OCI-M1 (cell line): Measurements from ENCODE around the gene ACTR3.
"Not testable (repeated sequence)": the region's sequence is repeated elsewhere in the genome, so short reads cannot be mapped to it uniquely, and the experiment has no call there.

Source experiments
- DNase-seq: peaks from one replicate; lab custom pipeline; 2025; lab: John Stamatoyannopoulos, UW

Gene ACTR3

DNA sequence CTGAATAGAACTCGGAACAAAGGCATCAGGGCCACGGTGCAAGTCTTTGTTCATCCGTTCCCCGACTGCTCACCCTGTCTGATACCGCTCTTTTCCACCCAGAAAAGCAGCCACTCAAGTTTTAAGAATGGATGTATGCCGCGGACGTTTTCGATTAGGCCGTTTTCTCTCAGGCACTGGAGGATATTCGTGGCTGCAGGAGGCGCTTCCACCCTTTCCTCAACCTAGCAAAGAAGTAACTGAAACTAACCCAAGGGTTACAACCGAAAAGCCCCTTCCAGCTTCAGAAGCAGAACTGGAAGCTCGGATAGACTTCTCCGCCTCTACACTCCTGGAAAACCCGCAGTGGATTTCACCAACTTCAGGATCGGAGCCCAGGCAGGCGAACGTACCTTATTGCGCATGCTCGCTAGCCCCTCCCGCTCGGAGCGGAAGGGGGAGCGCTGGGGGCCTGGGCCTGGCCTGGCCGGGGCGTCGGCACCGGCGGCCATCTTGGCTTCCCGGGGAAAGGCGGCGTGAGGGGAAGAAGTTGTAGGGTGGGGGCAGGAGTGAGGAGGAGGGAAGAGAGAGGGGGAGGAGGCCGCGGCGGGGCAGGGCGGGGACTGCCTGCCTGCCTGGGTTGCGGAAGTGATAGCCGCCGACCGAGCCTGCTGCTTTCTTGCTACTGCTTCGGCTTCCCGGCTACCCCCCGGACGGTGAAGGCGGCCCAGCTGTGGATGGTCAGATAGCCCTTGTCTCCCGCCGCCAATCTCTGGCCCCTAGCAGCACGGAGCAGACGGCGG lies at the start of gene ACTR3:
Gene ACTR3, plus strand, starts transcription at position 619 of the 782 bp plus-strand sequence. CDS start 191 bp downstream, outside the sequence.
- DNase-seq, result peak; percentile 99

GRCh38 chr2:113840518-113840917 lies 49.4 kb upstream of the ACTR3 start:
- DNase-seq, result no peak

- DNase-seq, result no peak
These were observed 46.8 kb upstream of the ACTR3 start for GRCh38 chr2:113842919-113843736.

DNA sequence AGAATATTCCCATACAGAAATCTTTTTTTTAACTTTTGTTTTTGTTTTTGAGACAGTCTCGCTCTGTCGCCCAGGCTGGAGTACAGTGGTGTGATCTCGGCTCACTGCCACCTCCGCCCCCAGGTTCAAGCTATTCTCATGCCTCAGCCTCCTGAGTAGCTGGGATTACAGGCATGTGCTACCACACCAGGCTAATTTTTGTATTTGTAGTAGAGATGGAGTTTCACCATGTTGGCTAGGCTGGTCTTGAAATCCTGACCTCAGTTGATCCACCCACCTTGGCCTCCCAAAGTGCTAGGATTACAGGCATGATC lies 46.2 kb upstream of the ACTR3 start:
- DNase-seq, result not testable (repeated sequence)

GRCh38 chr2:113845261-113845660 lies 44.6 kb upstream of the ACTR3 start:
- no peak for DNase-seq

DNA sequence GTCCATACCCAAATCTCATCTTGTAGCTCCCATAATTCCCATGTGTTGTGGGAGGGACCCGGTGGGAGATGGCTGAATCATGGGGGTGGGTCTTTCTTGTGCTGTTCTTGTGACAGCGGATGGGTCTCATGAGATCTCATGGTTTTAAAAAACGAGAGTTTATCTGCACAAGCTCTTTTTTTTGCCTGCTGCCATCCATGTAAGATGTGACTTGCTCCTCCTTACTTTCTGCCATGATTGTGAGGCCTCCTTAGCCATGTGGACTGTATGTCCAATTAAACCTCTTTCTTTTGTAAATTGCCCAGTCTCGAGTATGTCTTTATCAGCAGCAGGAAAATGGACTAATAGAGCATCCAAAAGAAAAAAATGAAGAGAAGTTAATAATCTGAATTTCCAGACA lies 44.1 kb upstream of the ACTR3 start:
- not testable (repeated sequence) for DNase-seq

- DNase-seq, result no peak
These were observed 43.5 kb upstream of the ACTR3 start for GRCh38 chr2:113846429-113846828.

GRCh38 chr2:113847144-113847543 lies 42.7 kb upstream of the ACTR3 start:
- peak; percentile 14 for DNase-seq

GRCh38 chr2:113848758-113849415 lies 41.0 kb upstream of the ACTR3 start:
- DNase-seq, result no peak

DNA sequence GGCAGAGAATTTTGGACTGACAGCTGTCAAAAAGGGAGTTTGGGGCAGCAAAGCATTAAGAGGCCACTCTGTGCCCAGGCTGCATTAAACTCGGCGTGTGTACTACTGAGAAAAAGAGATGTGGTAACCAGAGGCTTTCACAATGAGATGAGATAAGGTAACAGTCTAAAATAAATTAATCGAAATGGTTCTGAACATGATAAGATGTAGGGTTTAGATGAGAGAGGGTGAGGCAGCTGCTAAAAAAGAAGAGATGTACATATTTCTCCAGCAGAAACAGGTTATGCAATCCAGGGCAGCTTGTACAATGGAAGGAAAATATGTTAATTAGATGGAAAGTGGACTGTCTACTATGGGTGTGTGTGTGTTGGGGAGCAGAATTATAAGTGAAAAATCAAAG lies 39.2 kb upstream of the ACTR3 start:
- peak; percentile 32 for DNase-seq

DNA sequence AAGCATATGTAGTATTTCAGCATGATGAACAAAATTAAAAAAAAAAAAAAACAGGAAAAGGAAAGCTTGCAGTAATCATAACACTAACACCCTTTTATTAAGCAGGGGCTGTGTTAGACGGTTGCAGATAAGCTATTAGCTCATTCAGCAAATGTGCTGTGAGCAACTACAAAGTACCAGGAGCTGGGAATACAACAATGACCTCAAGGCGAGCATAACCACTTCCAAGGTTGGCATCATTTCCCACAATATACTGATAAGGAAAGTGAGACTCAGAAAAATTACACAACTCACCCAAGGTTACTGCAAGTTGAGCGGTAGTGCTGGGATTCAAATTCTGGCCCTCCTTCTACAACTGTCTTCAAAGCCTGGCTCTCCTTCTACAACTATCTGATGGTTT lies 38.2 kb upstream of the ACTR3 start:
- no peak for DNase-seq

GRCh38 chr2:113854208-113854607 lies 35.7 kb upstream of the ACTR3 start:
- DNase-seq, result no peak

- DNase-seq, result peak; percentile 31
These were observed 34.7 kb upstream of the ACTR3 start for GRCh38 chr2:113854970-113855740.

DNA sequence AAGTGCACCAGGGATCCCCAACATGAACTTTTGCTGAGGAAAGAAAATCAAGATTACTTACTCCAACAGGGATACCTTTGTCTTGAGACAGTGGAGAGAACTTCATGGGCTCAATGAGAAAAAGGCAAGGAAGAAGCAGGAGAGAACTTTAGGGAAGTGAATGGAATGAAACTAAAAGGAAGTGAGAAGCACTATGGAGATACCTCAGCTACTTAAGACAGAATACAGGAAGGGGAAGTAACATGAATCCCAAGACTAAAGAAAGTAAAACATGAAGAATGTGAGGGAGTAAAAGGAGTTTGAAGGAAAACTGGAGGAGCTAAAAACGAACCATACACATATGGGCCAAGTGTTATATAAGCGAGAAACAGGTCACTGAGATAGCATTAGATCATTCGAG lies 32.4 kb upstream of the ACTR3 start:
- peak; percentile 41 for DNase-seq

GRCh38 chr2:113858764-113859163 lies 31.1 kb upstream of the ACTR3 start:
- no peak for DNase-seq

DNA sequence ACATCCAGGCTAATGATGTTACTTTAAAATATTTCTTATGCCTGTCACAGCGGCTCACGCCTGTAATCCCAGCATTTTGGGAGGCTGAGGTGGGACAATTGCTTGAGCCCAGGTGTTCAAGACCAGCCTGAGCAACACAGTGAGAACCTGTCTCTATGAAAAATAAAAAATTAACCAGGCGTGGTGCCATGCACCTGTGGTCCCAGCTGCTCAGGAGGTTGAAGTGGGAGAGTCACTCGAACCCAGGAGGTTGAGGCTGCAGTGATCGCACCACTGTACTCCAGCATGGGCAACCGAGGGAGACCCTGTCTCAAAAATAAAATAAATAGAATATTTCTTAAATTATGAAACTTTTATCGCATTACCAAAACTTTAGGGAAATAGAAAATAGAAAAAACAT lies 28.1 kb upstream of the ACTR3 start:
- DNase-seq, result no peak

DNA sequence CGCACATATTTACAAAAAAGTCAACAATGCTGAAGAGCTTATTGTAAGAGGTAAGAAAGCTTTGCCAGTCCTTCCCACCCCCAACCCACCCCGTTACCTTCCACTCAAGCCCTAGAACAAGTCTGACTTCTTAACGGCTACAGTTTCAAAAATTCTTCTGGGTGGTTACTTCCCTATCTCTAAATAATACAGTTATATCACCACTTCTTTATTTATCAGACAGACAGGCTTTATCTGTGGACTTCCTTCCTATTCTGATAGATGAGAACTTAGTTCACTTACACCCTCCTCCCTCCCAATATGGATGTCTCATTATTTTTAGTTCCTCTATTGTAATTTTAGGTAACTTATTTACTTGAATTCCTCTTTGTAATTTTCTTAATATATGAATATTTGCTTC lies 26.7 kb upstream of the ACTR3 start:
- peak; percentile 54 for DNase-seq

GRCh38 chr2:113867571-113867970 lies 22.3 kb upstream of the ACTR3 start:
- DNase-seq, result no peak

DNA sequence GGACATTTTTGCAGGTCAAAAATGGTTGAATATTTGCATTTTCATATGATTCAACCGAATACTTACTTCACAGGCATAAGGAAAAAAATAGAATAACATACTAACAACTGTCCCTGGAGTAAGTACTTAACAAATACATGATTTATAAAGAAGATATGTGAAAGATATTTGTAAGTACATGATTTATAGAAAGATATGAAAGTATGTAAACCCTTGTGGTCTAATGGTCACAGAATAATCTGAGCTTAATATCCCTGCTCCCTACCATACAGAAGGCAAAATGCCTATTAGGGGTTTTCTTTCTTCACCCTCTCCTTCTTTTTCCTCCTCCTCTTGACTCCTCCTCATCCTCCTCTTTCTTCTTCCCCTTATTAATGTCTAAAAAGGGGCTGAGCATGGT lies 20.6 kb upstream of the ACTR3 start:
- no peak for DNase-seq

- DNase-seq, result no peak
These were observed 17.7 kb upstream of the ACTR3 start for GRCh38 chr2:113872201-113872600.

GRCh38 chr2:113873867-113874266 lies 16.0 kb upstream of the ACTR3 start:
- DNase-seq, result no peak

- DNase-seq, result no peak
These were observed 14.8 kb upstream of the ACTR3 start for GRCh38 chr2:113875135-113875534.
